Neural cell (in vitro differentiated cells): ENCODE data around the gene PSG2.

Experiments
- EP300 ChIP-seq: fragments of 450-650 bp; conservative IDR thresholded peaks from 2 replicates; pipeline ENCODE4 v1.6.1; 2014; ENCODE audit warnings: antibody characterized with exemption, mild to moderate bottlenecking, moderate library complexity; ENCODE audit not compliant: poor library complexity, severe bottlenecking
- EZH2 ChIP-seq: fragments of 200-600, 300-800 bp; shearing (Covaris generic), sonication (generic); IDR thresholded peaks from 2 replicates; pipeline ENCODE4 v1.6.1; 2014; ENCODE audit warnings: antibody characterized with exemption, low read length, borderline replicate concordance, mild to moderate bottlenecking; ENCODE audit not compliant: insufficient read depth, poor library complexity, severe bottlenecking

DNA sequence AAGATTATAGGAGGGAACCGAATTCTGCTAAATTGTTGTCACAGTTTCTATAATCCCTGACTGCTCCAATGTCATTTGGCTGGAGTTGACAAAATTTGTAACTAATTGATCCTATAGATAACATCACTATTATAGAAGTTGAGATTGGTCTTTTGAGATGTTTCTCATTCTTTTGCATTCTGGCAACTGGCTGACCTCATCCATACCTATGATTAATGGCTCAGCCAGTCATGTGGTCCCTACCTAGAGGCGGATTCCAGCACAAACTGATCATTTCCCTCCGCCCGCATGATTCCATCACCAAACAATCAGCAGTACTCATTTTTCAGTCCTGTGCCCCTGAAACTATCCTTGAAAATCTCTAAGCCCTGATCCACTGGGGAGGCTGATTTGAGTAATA is 4.2 kb downstream of the PSG2 start:
- TF ChIP-seq EZH2, result no peak
- TF ChIP-seq EP300, result no peak
